Measurements from ENCODE around the gene LGALS7B.

The LGALS7B gene

GRCh38 chr19:38839816-38840582 is 51.0 kb downstream of the LGALS7B start:
- no peak for FAIRE-seq
- no peak for DNase-seq (ENCODE audit: insufficient read length, low spot score)

- DNase-seq (ENCODE audit: insufficient read length, low spot score) (no peak), FAIRE-seq (no peak)
These were observed 51.6 kb downstream of the LGALS7B start for GRCh38 chr19:38840583-38840968.

Measured in GM19239 (cell line).